Measurements from ENCODE around the gene ZNF524. TPM values are rescaled to one million over a fixed set of nuclear protein-coding genes. Genes with fewer than 3 reads are reported as not detected.

The ZNF524 gene
- total RNA-seq, 1 donor from 2014 or later, result 6.3 TPM

DNA sequence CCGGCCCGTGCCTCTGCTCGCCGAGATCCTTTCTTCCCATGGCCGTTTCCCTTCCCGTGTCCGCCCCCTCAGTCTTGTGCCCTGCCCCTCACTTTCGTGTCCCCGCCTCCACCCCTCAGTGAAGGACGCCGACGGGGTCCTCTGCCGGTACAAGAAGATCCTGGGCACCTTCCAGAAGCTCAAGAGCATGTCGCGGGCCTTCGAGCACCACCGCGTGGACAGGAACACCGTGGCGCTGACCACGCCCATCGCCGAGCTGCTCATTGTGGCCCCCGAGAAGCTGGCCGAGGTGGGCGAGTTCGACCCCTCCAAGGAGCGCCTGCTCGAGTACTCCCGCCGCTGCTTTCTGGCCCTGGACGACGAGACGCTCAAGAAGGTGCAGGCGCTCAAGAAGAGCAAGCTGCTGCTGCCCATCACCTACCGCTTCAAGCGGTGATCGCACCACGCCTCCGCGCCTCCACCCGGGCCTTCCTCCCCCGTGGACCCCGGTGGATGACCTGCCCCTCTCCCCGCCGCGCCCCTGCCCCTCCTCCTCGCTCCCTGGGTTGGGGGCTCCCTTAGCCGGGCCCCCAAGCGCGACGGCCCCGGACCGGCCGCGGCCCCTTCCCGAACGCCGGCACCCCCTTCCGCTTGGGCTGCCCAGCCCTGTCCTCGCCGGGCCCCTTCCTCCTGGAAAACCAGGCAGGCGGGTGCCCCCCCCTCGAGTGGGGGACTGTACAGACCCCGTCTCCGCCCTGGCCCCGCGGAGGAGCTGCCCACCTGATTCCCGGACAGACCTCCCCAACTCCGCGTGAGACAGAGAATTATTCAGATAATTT lies 52.4 kb downstream of the ZNF524 start:
- no peaks in the 10 kb centered on the region for H3K27me3 Mint-ChIP-seq (ENCODE audit: low read depth, unreplicated experiment)
- peaks cover 16% of the 10 kb centered on the region for H3K36me3 Mint-ChIP-seq (ENCODE audit: low read depth, unreplicated experiment)
- Histone ChIP-seq H4K20me1 (ENCODE audit: insufficient read depth, low read length) (peaks cover 21% of the 10 kb centered on the region), H3K4me2 (ENCODE audit: low read length) (no peak overlapping the region), H3K27ac (ENCODE audit: low read depth, low read length) (no peak overlapping the region), H3K4me1 (ENCODE audit: insufficient read depth, low read length) (peaks cover 28% of the 10 kb centered on the region), H3K79me2 (ENCODE audit: insufficient read depth, low read length) (peaks cover 34% of the 10 kb centered on the region), H3K9me3 (ENCODE audit: insufficient read depth, low read depth, low read length) (no peaks in the 10 kb centered on the region), H2AFZ (ENCODE audit: low read depth, low read length) (no peak overlapping the region), H3K9ac (ENCODE audit: low read length) (no peak overlapping the region), H3K27me3 (ENCODE audit: insufficient read depth, low read length) (no peaks in the 10 kb centered on the region), H3K4me3 (ENCODE audit: insufficient read depth, low read depth, low read length) (no peak overlapping the region), H3K36me3 (ENCODE audit: insufficient read depth, low read length) (no peaks in the 10 kb centered on the region)
- peak overlapping the region; percentile 65 for H3K4me3 Mint-ChIP-seq (ENCODE audit: unreplicated experiment)
- TF ChIP-seq EZH2 (IDR thresholded peaks at IDR 0.05; ENCODE audit: insufficient read depth, low read length), result no peak
- TF ChIP-seq, protein P1, sequence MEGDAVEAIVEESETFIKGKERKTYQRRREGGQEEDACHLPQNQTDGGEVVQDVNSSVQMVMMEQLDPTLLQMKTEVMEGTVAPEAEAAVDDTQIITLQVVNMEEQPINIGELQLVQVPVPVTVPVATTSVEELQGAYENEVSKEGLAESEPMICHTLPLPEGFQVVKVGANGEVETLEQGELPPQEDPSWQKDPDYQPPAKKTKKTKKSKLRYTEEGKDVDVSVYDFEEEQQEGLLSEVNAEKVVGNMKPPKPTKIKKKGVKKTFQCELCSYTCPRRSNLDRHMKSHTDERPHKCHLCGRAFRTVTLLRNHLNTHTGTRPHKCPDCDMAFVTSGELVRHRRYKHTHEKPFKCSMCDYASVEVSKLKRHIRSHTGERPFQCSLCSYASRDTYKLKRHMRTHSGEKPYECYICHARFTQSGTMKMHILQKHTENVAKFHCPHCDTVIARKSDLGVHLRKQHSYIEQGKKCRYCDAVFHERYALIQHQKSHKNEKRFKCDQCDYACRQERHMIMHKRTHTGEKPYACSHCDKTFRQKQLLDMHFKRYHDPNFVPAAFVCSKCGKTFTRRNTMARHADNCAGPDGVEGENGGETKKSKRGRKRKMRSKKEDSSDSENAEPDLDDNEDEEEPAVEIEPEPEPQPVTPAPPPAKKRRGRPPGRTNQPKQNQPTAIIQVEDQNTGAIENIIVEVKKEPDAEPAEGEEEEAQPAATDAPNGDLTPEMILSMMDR (IDR thresholded peaks at IDR 0.05; ENCODE audit: insufficient read depth, low read depth, low read length), result no peak
- peak overlapping the region; percentile 16 for H3K27ac Mint-ChIP-seq (ENCODE audit: unreplicated experiment)
- no peaks in the 10 kb centered on the region for H3K9me3 Mint-ChIP-seq (ENCODE audit: unreplicated experiment)
- peaks cover 7% of the 10 kb centered on the region for H3K4me1 Mint-ChIP-seq (ENCODE audit: low read depth, unreplicated experiment)
- DNase-seq (ENCODE audit: low read depth) (no peak), FAIRE-seq (no peak)

Other genes with a start within 250 kb of the ZNF524 start
- gene COX6B2, start 245.6 kb upstream of the ZNF524 start, total RNA-seq, result 0.50 TPM in 2 replicates
- 0.10 and 0.20 TPM in 2 replicates for gene GARIN5B, start 237.0 kb upstream of the ZNF524 start, total RNA-seq
- gene IL11, start 229.8 kb upstream of the ZNF524 start, total RNA-seq, result 183 and 202 TPM in 2 replicates
- 2.5 TPM in 2 replicates for gene TMEM190, start 223.5 kb upstream of the ZNF524 start, total RNA-seq
- 1.4 and 2.1 TPM in 2 replicates for gene TMEM238, start 216.0 kb upstream of the ZNF524 start, total RNA-seq
- 2,006 and 2,072 TPM in 2 replicates for gene RPL28, start 214.4 kb upstream of the ZNF524 start, total RNA-seq
- gene UBE2S, start 192.5 kb upstream of the ZNF524 start, total RNA-seq, result 107 and 116 TPM in 2 replicates
- gene SHISA7, start 157.0 kb upstream of the ZNF524 start, total RNA-seq, result 0.09 TPM in 1 of 2 replicates, not detected in the other
- gene ISOC2, start 138.6 kb upstream of the ZNF524 start, total RNA-seq, result 58.8 and 61.6 TPM in 2 replicates
- gene C19orf85, start 135.5 kb upstream of the ZNF524 start, total RNA-seq, result not detected in 2 replicates
- gene ZNF628, start 123.7 kb upstream of the ZNF524 start, total RNA-seq, result 9.9 and 11.9 TPM in 2 replicates
- gene NAT14, start 115.1 kb upstream of the ZNF524 start, total RNA-seq, result 68.7 and 71.2 TPM in 2 replicates
- gene SSC5D, start 111.9 kb upstream of the ZNF524 start, total RNA-seq, result 46.8 and 66.1 TPM in 2 replicates
- 2.5 and 4.2 TPM in 2 replicates for gene SBK2, start 63.2 kb upstream of the ZNF524 start, total RNA-seq
- gene SBK3, start 54.7 kb upstream of the ZNF524 start, total RNA-seq, result 0.34 and 0.91 TPM in 2 replicates
- 50.2 and 58.0 TPM in 2 replicates for gene ZNF579, start 19.4 kb upstream of the ZNF524 start, total RNA-seq
- 14.2 and 14.5 TPM in 2 replicates for gene FIZ1, start 771 bp upstream of the ZNF524 start, total RNA-seq
- 15.0 and 15.3 TPM in 2 replicates for gene ZNF865, start 5.4 kb downstream of the ZNF524 start, total RNA-seq
- gene ZNF784, start 24.3 kb downstream of the ZNF524 start, total RNA-seq, result 5.0 and 5.3 TPM in 2 replicates
- 35.8 and 36.6 TPM in 2 replicates for gene ZNF580, start 40.7 kb downstream of the ZNF524 start, total RNA-seq
- 28.4 and 30.0 TPM in 2 replicates for gene ZNF581, start 43.4 kb downstream of the ZNF524 start, total RNA-seq
- gene CCDC106, start 47.9 kb downstream of the ZNF524 start, total RNA-seq, result 12.2 and 12.8 TPM in 2 replicates
- gene U2AF2, start 54.7 kb downstream of the ZNF524 start, total RNA-seq, result 183 and 194 TPM in 2 replicates
- 145 and 156 TPM in 2 replicates for gene EPN1, start 74.9 kb downstream of the ZNF524 start, total RNA-seq
- gene NLRP9, start 138.1 kb downstream of the ZNF524 start, total RNA-seq, result not detected in 2 replicates
- gene RFPL4A, start 158.8 kb downstream of the ZNF524 start, total RNA-seq, result 0.43 TPM in 1 of 2 replicates, not detected in the other
- gene RFPL4AL1, start 168.8 kb downstream of the ZNF524 start, total RNA-seq, result not detected in 2 replicates
- not detected in 2 replicates for gene NLRP11, start 231.7 kb downstream of the ZNF524 start, total RNA-seq
- gene NLRP4, start 236.3 kb downstream of the ZNF524 start, total RNA-seq, result not detected in 2 replicates